Activated naive CD4-positive, alpha-beta T cell treated with anti-CD3 and anti-CD28 coated beads, Interleukin-2, amount 50 U/mL, for 24 hours (primary cell): ENCODE measurements around the gene SKI.
"Not testable (repeated sequence)": the region's sequence is repeated elsewhere in the genome, so short reads cannot be mapped to it uniquely, and the experiment has no call there.

Source experiments
- H3K27ac Mint-ChIP-seq: one replicate; pipeline ENCODE4 v1.8.0; 2021; ENCODE audit warnings: mild to moderate bottlenecking, mixed read lengths
- H3K27me3 Mint-ChIP-seq: one replicate; pipeline ENCODE4 v1.8.0; 2021; ENCODE audit warnings: mixed read lengths
- H3K36me3 Mint-ChIP-seq: one replicate; pipeline ENCODE4 v1.8.0; 2021; ENCODE audit warnings: mixed read lengths
- H3K4me1 Mint-ChIP-seq: one replicate; pipeline ENCODE4 v1.8.0; 2021; ENCODE audit warnings: mixed read lengths
- H3K4me3 Mint-ChIP-seq: one replicate; pipeline ENCODE4 v1.8.0; 2021; ENCODE audit warnings: mild to moderate bottlenecking, mixed read lengths
- H3K9me3 Mint-ChIP-seq: one replicate; pipeline ENCODE4 v1.8.0; 2021; ENCODE audit warnings: mixed read lengths

The SKI gene

GRCh38 chr1:2252423-2252822 is 24.3 kb downstream of the SKI start:
- H3K9me3 Mint-ChIP-seq: no peaks in the 10 kb centered on the region
- peak overlapping the region; percentile 75 for H3K27ac Mint-ChIP-seq
- peak overlapping the region; percentile 30 for H3K4me3 Mint-ChIP-seq
- H3K4me1 Mint-ChIP-seq: peaks cover 55% of the 10 kb centered on the region
- H3K36me3 Mint-ChIP-seq: peaks cover 5% of the 10 kb centered on the region
- H3K27me3 Mint-ChIP-seq: no peaks in the 10 kb centered on the region

GRCh38 chr1:2253036-2253796 is 25.1 kb downstream of the SKI start:
- Mint-ChIP-seq H3K4me3 (no peak overlapping the region), H3K27ac (no peak overlapping the region), H3K4me1 (peaks cover 54% of the 10 kb centered on the region), H3K27me3 (no peaks in the 10 kb centered on the region), H3K9me3 (no peaks in the 10 kb centered on the region), H3K36me3 (peaks cover 5% of the 10 kb centered on the region)

DNA sequence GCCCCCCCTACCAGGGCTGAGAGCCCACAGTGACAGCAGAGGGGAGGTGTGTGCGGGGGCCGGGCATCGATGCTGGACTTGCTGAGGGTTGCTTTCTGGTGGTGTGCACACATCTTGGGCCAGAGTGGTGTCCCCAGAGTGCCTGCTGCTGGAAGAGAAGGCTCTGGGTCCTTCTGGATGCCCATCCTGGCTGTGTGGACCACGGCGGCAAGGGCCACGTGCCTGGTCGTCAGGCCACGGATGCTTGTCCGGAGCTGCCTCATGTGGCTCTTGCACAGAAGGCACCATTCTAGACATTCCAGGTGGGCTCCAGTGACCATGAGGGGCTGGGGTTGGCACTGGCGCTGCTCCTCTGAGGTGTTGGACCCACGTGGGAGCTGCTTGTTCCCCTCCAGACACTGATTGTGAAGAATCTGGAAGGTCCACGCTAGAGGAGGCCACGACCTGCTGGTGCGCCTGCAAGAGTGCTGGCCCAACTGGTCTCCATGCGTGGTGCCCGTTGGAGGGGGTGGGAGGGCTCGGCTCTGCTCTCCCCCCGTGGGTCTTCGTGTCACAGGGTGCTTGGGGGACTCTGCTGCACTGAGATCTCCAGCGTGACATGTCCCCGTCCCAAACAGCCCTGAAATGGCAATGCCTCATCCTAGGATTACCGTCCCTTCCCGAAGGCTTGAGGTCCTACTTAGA is 25.8 kb downstream of the SKI start:
- peaks cover 5% of the 10 kb centered on the region for H3K36me3 Mint-ChIP-seq
- peaks cover 50% of the 10 kb centered on the region for H3K4me1 Mint-ChIP-seq
- peak overlapping the region; percentile 82 for H3K27ac Mint-ChIP-seq
- no peaks in the 10 kb centered on the region for H3K27me3 Mint-ChIP-seq
- H3K9me3 Mint-ChIP-seq: no peaks in the 10 kb centered on the region
- H3K4me3 Mint-ChIP-seq: peak overlapping the region; percentile 57

DNA sequence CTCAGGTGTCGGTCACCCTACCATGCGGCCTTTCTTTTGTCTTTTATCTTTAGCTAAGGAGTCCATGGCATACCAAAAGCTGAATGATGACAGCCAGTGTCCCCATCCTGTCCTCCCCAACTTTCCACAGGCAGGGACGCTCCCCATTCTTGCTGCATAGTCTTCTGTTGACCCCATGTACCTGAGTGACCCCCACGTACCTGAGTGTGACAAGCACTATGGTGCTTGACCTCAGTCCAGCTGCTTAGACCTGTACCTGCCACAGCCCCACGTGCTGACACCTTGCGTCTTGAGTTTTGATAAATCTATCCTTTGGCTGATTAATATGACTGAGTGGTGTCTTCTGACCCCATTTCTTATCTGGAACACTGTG is 26.9 kb downstream of the SKI start:
- peaks cover 5% of the 10 kb centered on the region for H3K36me3 Mint-ChIP-seq
- peaks cover 52% of the 10 kb centered on the region for H3K4me1 Mint-ChIP-seq
- no peaks in the 10 kb centered on the region for H3K9me3 Mint-ChIP-seq

GRCh38 chr1:2255420-2256369 is 27.6 kb downstream of the SKI start:
- H3K27ac Mint-ChIP-seq: no peak overlapping the region
- H3K4me3 Mint-ChIP-seq: no peak overlapping the region
- no peaks in the 10 kb centered on the region for H3K27me3 Mint-ChIP-seq
- peaks cover 51% of the 10 kb centered on the region for H3K4me1 Mint-ChIP-seq
- H3K9me3 Mint-ChIP-seq: no peaks in the 10 kb centered on the region
- H3K36me3 Mint-ChIP-seq: peaks cover 5% of the 10 kb centered on the region

More for the DNA sequence above, 26.9 kb downstream of the SKI start:
- Mint-ChIP-seq H3K4me3 (no peak overlapping the region), H3K27me3 (no peaks in the 10 kb centered on the region), H3K27ac (no peak overlapping the region)

DNA sequence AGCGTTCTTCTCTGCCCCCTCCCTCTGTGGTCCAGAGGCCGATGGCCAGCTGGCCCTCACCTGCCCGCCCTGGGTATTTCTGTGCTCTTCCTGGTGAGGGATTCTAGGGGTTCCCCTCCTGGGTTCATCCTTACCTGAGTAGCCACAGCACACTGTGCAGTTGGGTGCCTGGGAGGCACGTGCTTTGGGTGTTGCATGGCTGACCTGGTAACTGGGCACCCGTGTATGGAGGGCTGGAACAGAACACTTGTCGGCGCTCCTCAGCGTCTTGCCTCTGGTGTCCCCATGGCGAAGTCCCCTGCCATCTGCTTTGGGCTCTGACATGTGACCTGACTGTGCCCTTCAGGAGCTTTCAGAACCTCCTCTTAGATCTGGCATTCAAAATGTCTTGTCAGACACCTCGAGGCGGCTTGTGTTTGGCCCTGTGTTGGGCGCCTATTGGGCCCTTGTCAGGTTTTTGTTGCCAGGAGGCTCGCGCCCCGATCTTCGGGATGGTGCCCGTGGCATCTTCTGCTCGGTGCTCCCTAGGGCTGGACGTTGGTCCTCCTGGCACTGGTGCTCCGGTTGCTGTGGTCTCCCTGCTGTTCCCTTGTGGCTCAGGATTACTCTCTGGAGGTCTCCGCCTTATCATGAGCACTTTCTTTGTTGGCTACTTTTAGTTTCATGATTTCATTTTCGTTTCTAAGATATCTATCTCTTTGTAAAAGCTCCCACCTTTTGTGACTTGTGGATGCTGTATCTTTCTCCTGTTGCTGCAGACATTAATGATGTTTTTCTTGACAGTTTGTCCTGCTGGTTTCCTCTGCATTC is 28.5 kb downstream of the SKI start:
- Mint-ChIP-seq H3K27me3 (no peaks in the 10 kb centered on the region), H3K36me3 (peaks cover 5% of the 10 kb centered on the region), H3K27ac (no peak overlapping the region), H3K4me1 (peaks cover 52% of the 10 kb centered on the region), H3K9me3 (no peaks in the 10 kb centered on the region), H3K4me3 (peak overlapping the region; percentile 21)

DNA sequence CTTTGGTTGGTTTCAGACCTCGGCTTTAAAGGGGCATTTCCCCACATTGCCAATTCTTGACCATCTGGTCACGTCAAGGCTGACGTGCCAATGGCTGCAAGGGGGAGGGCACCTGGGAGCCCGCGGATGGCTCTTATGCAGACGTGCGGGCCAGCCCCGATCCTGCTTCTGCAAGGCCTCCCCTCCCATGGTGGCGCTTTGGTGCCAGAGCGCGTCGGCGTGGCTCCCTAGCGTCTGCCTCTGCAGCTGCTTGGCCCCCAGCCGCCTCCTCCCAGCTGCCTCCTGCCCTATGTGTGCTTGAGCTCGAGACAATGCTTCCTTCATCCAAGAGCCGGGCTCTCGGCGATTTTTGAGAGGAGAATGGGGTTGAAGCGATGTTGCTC is 29.1 kb downstream of the SKI start:
- Mint-ChIP-seq H3K9me3 (no peaks in the 10 kb centered on the region), H3K27me3 (no peaks in the 10 kb centered on the region), H3K4me3 (peak overlapping the region; percentile 21), H3K36me3 (peaks cover 5% of the 10 kb centered on the region), H3K4me1 (peaks cover 52% of the 10 kb centered on the region), H3K27ac (no peak overlapping the region)

- Mint-ChIP-seq H3K27me3 (no peaks in the 10 kb centered on the region), H3K27ac (peak overlapping the region; percentile 87), H3K36me3 (peaks cover 3% of the 10 kb centered on the region), H3K4me3 (peak overlapping the region; percentile 68), H3K9me3 (no peaks in the 10 kb centered on the region), H3K4me1 (peaks cover 52% of the 10 kb centered on the region)
Observed at GRCh38 chr1:2258122-2258681, 30.1 kb downstream of the SKI start.

- Mint-ChIP-seq H3K4me1 (peaks cover 54% of the 10 kb centered on the region), H3K27ac (peak overlapping the region; percentile 68), H3K36me3 (peaks cover 3% of the 10 kb centered on the region), H3K4me3 (peak overlapping the region; percentile 59), H3K27me3 (no peaks in the 10 kb centered on the region), H3K9me3 (no peaks in the 10 kb centered on the region)
Observed at GRCh38 chr1:2258996-2259395, 30.9 kb downstream of the SKI start.

DNA sequence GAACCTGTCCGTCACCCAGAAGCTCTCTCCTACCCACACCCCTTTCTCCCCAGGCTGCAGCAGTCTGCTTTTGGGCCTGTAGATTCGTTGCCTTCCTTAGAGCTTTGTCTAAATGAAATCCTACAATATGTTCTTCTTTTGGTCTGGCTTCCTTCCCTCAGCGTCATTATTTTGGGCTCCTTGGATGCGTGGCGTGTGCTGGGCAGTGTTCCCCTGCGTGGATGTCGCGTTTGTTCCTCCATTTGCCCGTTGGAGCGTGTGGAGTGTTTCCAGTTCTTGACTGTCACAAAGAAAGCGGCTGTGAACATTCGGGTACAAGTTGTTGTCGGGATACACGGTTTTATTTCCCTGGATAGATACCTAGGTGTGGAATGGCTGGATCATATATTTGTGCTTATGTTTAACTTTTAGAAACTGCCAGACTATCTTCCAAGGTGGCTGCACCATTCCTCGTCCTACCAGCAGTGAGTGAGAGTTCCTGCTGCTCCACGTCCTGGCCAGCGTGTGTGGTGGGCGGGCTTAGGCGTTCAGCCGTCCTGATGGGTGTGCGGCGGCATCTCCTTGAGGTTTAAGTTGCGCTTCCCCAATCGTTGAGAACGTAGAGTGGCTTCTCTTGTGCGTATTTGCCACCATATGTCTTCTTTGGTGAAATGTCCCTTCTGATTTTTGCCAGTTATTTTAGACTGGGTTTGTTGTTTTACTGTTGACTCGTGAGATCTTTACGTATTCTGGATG is 31.7 kb downstream of the SKI start:
- no peaks in the 10 kb centered on the region for H3K36me3 Mint-ChIP-seq
- no peak overlapping the region for H3K27ac Mint-ChIP-seq
- no peaks in the 10 kb centered on the region for H3K9me3 Mint-ChIP-seq
- peaks cover 59% of the 10 kb centered on the region for H3K4me1 Mint-ChIP-seq
- H3K4me3 Mint-ChIP-seq: no peak overlapping the region
- H3K27me3 Mint-ChIP-seq: no peaks in the 10 kb centered on the region

DNA sequence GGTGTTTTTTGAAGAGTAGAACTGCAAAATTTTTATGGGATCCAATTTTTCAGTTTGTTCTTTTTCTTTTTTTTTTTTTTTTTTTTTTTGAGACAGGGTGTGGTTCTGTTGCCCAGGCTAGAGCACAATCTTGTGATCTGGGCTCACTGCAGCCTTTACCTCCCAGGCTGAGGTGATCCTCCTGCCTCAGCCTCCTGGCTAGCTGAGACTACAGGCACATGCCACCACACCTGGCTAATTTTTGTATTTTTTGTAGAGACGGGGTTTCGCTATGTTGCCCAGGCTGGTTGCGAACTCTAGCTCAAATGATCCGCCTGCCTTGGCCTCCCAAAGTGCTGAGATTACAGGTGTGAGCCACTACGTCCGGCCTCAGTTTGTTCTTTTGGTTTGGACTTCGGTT is 32.4 kb downstream of the SKI start:
- H3K9me3 Mint-ChIP-seq, H3K4me3 Mint-ChIP-seq, H3K27me3 Mint-ChIP-seq, H3K36me3 Mint-ChIP-seq: not testable (repeated sequence)
- peak overlapping the region; percentile 38 for H3K27ac Mint-ChIP-seq
- H3K4me1 Mint-ChIP-seq: peaks cover 66% of the 10 kb centered on the region

- Mint-ChIP-seq H3K27ac (peak overlapping the region; percentile 38), H3K27me3 (no peaks in the 10 kb centered on the region), H3K4me3 (no peak overlapping the region), H3K4me1 (peaks cover 68% of the 10 kb centered on the region), H3K9me3 (no peaks in the 10 kb centered on the region), H3K36me3 (no peaks in the 10 kb centered on the region)
Observed at GRCh38 chr1:2260917-2261316, 32.8 kb downstream of the SKI start.

DNA sequence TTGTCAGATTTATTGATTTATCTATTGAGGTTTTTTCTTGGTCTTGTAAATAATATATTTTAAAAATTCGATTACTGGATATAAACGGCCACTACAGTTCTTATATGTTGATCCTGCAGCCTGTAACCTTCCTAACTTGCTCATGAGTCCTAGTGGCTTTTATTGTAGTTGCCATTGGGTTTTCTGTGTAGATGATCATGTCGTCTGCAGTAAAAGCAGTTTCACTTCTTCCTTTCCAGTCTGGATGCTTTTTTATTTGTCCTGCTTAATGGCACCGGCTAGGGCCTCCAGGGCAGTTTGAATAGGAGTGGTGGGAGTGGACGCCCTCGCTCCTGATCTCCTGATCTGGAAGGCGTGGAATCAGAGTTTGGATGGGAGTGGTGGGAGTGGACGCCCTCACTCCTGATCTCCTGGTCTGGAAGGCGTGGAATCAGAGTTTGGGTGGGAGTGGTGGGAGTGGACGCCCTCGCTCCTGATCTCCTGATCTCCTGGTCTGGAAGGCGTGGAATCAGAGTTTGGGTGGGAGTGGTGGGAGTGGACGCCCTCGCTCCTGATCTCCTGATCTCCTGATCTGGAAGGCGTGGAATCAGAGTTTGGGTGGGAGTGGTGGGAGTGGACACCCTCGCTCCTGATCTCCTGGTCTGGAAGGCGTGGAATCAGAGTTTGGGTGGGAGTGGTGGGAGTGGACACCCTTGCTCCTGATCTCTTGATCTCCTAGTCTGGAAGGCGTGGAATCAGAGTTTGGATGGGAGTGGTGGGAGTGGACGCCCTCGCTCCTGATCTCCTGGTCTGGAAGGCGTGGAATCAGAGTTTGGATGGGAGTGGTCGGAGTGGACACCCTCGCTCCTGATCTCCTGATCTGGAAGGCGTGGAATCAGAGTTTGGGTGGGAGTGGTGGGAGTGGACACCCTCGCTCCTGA is 33.6 kb downstream of the SKI start:
- not testable (repeated sequence) for H3K36me3 Mint-ChIP-seq, H3K9me3 Mint-ChIP-seq, H3K27me3 Mint-ChIP-seq
- peak overlapping the region; percentile 15 for H3K4me3 Mint-ChIP-seq
- peak overlapping the region; percentile 65 for H3K27ac Mint-ChIP-seq
- H3K4me1 Mint-ChIP-seq: peaks cover 76% of the 10 kb centered on the region
